HFF-Myc (cell line): ENCODE results near the gene SCARB1.

Experiments used
- DNase-seq: peaks from one replicate; pipeline ENCODE4 v3.0.0-alpha.2; 2011; ENCODE audit warnings: low read depth; ENCODE audit errors: extremely low read depth
- H3K4me3 ChIP-seq: replicated peaks from 2 replicates; pipeline ENCODE4 v1.5.1; 2011; ENCODE audit warnings: low read depth, mild to moderate bottlenecking, control low read depth, low read length
- TF ChIP-seq, protein P1 (sequence below): IDR thresholded peaks from 2 replicates; pipeline ENCODE4 v1.5.1; 2012; ENCODE audit warnings: mild to moderate bottlenecking, low read depth, low read length, control low read depth; ENCODE audit errors: missing control alignments

Gene SCARB1

DNA sequence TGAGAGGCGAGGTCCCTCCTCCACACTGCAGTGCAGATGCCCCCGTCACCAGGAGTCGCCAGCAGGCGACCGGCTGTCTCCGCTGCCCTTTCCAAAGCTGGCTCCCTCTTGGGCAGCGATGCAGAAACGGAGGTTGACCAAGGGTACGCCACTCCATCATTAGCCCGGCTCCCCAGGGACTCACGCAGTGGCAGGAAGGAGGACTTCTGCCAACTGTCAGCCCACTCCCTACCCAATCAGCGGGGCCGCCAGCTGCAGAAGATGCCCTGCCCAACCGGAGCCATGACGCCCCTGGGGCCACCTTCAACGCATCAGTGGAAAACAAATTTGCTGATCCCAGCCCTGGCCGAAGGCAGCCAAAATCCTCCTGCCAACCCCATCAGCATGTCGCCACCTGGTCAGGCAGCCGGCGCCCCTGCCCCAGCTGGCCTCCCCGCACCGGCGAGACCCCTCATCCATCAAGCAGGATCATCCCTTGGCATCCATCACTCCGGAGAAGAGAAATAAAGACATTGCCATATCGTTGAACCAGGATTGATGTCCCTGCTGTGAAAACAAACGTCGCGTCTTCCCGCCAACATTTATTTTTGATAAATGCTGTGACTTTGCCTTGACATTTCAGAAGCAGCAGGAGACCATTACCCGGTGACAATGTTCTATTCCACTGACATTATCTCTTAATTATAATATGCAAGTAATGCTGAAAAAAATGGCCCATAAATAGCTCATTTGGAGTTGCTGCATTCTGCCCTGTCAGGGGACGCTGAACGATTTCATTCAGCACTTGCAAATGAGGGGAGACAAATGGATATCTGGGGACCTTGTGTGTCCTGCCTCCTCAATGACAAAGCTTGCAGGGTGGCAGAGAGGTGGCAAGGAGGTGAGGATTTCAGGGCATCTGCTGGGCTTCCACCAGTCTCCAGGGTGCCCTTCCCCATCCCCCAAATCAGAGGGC lies 105.1 kb downstream of the SCARB1 start:
- DNase-seq, result no peak
- TF ChIP-seq, protein P1, sequence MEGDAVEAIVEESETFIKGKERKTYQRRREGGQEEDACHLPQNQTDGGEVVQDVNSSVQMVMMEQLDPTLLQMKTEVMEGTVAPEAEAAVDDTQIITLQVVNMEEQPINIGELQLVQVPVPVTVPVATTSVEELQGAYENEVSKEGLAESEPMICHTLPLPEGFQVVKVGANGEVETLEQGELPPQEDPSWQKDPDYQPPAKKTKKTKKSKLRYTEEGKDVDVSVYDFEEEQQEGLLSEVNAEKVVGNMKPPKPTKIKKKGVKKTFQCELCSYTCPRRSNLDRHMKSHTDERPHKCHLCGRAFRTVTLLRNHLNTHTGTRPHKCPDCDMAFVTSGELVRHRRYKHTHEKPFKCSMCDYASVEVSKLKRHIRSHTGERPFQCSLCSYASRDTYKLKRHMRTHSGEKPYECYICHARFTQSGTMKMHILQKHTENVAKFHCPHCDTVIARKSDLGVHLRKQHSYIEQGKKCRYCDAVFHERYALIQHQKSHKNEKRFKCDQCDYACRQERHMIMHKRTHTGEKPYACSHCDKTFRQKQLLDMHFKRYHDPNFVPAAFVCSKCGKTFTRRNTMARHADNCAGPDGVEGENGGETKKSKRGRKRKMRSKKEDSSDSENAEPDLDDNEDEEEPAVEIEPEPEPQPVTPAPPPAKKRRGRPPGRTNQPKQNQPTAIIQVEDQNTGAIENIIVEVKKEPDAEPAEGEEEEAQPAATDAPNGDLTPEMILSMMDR, result no peak

DNA sequence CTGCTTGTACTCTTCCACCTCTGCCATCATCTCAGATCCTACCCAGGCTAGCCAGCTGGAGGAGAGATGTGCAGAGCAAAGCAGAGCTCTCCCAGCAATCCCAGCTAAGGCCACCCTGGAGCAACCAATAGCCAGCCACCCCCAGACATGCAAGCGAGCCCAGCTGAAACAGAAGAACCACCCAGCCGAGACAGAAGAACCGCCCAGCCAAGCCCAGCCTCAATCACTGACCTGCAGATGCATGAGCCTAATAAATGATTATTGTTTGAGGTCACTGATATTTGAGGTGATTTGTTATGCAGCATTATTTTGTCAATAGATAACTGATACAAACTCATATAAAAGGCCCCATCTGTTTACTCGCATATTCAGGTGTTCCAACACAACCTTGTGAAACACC lies 106.3 kb downstream of the SCARB1 start:
- TF ChIP-seq, protein P1, result no peak
- H3K4me3 ChIP-seq, result no peak overlapping the region
- DNase-seq, result no peak

More for the DNA sequence above, 105.1 kb downstream of the SCARB1 start:
- no peak overlapping the region for H3K4me3 ChIP-seq

DNA sequence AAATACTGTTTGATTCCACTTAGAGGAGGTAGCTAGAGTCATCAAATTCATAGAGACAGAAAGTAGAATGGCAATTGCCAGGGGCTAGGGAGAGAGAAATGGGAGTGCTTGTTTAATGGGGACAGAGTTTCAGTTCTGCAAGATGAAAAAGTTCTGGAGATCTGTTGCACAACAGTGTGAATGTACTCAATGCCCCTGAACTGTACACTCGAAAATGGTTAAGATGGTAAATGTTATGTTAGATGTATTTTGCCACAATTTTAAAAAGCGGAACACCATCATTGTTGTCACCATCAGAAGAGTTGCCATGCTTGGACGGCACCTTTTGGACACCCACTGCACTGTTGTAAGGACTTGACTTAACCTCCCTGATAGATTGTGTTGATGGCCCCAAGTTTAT lies 106.9 kb downstream of the SCARB1 start:
- TF ChIP-seq, protein P1, result no peak
- DNase-seq, result no peak
- H3K4me3 ChIP-seq, result no peak overlapping the region

DNA sequence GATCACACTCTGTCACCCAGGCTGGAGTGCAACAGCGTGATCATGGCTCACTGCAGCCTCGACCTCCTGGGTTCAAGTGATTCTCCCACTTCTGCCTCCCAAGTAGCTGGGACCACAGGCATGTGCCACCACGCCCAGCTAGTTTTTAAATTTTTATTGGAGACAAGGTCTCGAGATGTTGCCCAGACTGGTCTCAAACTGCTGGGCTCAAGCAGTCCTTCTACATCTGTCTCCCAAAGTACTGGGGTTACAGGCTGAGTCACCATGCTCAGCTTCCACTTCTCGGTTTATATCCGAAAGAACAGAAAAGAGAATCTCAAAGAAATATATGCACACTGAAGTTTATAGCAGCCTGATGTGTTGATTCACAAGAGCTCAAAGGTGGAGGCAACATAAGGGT lies 107.5 kb downstream of the SCARB1 start:
- H3K4me3 ChIP-seq, result no peak overlapping the region
- TF ChIP-seq, protein P1, result no peak
- DNase-seq, result no peak

DNA sequence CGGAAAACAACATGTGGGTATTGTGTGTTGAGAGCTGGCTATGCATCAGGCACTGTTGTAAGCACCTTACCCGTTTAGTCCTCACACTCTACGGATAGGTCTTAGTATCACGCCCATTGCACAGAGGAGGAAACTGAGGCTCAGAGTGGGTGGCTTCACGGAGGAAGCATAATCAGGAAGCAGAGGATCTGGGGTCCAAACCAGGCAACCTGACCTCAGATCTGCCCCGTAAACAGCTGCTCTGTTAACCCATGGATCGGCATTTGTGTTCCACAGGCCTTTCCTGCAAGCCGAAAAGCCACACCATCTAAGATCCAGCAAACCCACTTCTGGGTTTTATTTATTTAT lies 107.9 kb downstream of the SCARB1 start:
- TF ChIP-seq, protein P1, result no peak
- DNase-seq, result no peak
- no peak overlapping the region for H3K4me3 ChIP-seq

DNA sequence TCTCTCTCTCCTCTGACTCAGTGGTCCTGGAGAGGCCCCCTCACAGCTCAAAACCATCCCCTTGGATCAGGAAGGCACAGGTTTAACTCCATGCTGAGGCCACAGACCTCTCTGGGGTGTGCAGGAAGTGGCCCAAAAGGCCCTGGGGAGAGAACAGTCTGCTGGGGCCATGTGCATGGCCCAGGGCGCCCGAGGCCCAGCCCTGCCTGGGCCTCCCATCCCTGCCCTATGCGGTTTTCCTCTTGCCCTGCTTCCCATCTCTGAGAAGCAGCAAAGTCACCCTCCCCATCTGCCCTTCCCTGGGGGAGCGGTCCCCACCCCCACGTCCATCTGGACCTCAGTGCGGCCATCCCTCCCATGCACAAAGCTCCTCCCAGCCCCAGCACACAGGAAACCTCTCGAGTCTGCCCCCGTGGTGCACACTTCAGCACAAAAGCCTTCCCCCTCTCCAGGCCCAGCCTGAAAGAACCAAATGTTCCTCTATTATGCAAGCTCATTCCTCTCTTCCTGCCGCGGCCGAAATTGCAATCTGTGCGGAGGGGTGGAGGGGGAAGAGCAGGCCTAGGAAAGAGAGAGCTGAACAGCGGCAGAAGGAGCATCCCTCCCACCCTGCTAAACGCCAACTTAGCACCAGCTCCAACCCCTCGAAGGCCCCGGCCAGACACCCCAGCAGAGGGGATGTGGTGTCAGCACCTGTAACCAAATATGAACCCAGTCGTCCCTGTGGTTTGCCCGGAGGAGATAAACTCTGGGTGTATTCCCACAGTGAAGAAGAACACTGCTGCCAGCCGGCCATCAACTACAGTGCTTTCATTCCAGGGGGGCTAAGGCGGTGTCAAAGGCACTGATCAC lies 108.5 kb downstream of the SCARB1 start:
- no peak overlapping the region for H3K4me3 ChIP-seq
- TF ChIP-seq, protein P1, result no peak
- peak; percentile 79 for DNase-seq
